OCI-LY1 (cell line): ENCODE results near the gene IL1RAPL2.

Experiments used
- EZH2 ChIP-seq: fragments of 200-600 bp; sonication (generic), shearing (Covaris generic); IDR thresholded peaks from 2 replicates; pipeline ENCODE4 v1.8.0; 2017; ENCODE audit warnings: borderline replicate concordance, mixed run types, mild to moderate bottlenecking, antibody characterized with exemption, low read length, moderate library complexity, mixed read lengths
- TF ChIP-seq, protein P1 (sequence below): fragments of 200-600 bp; sonication (generic), shearing (Covaris generic); IDR thresholded peaks from 2 replicates; pipeline ENCODE4 v1.5.1; 2017; ENCODE audit warnings: mild to moderate bottlenecking, antibody characterized with exemption, low read length, moderate library complexity, mixed read lengths

DNA sequence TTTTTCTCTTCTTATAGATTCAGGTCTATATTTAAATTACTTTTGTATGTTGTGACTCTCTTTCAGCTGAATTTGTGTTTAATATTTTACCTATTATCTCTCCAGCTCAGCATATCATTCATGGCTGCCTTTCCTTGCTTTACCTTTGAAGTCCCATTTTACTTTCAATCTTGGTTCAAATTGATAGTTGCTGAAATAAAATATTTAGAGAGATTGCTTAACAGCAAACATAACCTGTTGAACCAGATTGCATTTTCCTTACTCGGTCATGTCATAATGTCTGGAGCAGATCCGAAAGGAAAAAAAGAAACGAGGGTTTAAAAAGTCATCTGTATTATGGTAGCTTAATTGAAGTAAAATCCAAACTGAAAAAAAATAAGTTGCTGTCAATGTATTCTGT is 94.1 kb downstream of the IL1RAPL2 start:
- no peak for TF ChIP-seq EZH2
- TF ChIP-seq, protein P1, sequence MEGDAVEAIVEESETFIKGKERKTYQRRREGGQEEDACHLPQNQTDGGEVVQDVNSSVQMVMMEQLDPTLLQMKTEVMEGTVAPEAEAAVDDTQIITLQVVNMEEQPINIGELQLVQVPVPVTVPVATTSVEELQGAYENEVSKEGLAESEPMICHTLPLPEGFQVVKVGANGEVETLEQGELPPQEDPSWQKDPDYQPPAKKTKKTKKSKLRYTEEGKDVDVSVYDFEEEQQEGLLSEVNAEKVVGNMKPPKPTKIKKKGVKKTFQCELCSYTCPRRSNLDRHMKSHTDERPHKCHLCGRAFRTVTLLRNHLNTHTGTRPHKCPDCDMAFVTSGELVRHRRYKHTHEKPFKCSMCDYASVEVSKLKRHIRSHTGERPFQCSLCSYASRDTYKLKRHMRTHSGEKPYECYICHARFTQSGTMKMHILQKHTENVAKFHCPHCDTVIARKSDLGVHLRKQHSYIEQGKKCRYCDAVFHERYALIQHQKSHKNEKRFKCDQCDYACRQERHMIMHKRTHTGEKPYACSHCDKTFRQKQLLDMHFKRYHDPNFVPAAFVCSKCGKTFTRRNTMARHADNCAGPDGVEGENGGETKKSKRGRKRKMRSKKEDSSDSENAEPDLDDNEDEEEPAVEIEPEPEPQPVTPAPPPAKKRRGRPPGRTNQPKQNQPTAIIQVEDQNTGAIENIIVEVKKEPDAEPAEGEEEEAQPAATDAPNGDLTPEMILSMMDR: no peak
